Measurements from ENCODE around the gene PKD1L1. TPM values are rescaled to one million over a fixed set of nuclear protein-coding genes. Genes with fewer than 3 reads are reported as not detected.
"Not testable (repeated sequence)": the region's sequence is repeated elsewhere in the genome, so short reads cannot be mapped to it uniquely, and the experiment has no call there.

Gene PKD1L1
- total RNA-seq, 1 donor from 2014 or later = 0.20 TPM

DNA sequence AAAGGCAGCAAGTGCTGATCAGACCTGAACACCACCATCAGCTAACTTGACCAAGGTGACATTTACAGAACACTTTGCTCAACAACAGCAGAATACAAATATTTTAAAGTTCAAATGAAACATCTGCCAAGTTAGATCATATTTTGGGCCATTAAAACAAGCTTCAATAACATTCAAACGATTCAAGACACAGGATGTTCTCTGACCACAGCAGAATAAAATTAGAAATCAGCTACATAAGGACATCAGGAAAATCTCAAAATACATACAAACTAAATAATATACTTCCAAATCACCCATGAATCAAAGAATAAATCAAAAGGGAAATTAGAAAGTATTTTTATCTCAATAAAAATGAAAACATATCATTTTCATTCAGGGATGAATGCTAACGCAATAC lies 173.0 kb downstream of the PKD1L1 start:
- no peak for DNase-seq (ENCODE audit: low read depth in 2 of 2)

DNA sequence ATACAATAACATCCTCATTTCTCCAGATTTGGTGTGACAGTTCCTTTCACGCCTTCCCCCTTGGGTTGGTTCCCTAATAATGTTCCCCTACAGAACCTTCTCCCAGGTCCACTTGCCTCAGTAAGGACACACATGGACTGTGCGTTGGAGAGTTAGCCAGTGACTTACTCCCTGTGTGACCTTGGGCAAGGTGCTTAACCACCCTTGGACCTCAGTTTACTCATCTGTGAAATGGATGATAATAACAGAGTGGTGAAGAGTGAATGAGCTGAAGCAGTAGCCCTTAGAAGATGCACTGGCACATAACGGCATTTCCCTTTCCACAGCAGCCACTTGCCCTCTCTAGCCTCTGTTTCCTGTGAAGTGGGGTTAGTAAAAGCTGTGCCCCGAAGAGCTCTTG lies 175.8 kb downstream of the PKD1L1 start:
- DNase-seq (ENCODE audit: low read depth in 2 of 2) = no peak

DNA sequence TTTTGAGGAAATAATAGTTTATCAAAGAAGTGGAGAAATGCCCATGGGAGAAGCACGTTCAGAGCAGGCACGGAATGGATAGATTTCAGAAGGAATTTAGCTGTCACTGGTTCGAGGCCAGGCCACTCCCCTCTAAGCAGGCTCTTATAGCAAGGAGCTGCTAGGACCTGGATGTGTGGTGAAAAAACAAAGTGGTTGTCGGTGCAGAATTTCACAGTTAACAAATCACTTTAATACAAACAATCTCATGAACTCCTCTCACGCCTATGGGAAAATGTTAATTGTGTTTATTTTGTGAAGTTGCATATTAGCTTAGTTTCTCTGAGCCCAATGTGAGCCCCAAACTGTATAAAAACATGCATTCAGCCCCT lies 176.3 kb downstream of the PKD1L1 start:
- DNase-seq (ENCODE audit: low read depth in 2 of 2) = peak in 1 of 2 donors; percentile 9

DNA sequence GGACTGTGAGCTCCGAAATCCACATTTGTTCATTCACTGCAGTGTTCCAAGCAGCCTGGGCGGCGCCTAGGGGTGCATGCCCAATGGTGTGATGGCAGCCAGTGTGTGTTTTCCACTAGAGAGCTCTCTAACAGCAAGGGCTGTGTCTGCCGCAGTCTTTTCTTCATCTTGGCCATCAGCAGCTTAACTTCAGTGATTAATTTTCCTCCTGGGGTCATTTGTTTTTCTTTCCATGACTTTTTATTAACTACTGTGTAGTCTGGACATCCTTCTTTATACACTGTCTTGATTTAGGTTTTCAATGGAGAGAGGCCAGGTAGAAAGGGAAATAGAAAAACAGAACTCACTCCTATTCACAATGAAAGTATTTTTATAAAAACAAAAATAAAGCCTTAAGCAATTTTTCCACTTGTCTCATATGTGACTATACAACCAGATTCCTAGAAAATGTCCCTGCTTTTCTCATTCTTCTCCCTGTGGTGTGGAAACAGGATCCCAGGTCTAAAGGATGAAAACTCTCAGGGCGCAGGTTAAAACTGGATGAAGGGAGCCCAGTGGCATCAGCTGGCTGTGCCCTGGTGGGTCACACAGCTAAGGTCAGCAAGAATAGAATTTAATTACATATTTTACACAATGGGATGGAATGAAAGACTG lies 176.8 kb downstream of the PKD1L1 start:
- DNase-seq (ENCODE audit: low read depth in 2 of 2) = peak; percentile 28 to 63

DNA sequence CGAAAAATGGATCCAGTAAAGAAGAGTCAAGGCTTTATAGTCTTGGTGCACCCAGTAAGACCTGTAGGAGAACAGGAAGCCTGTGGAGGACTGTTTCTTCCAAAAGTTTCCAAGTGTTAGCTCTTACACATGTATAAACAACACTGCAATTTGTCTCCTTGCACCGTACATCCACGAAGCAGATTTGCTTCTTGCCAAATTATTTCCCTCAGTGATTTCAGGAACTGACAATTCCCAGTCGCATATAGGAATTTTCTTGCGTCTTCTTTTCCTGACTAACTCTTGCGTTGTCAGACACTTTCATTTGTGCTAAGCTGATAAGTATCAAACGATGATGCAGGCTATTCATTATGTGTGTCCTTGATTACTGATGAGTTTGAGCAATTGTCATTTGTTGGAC lies 182.1 kb downstream of the PKD1L1 start:
- no peak for DNase-seq (ENCODE audit: low read depth in 2 of 2)

DNA sequence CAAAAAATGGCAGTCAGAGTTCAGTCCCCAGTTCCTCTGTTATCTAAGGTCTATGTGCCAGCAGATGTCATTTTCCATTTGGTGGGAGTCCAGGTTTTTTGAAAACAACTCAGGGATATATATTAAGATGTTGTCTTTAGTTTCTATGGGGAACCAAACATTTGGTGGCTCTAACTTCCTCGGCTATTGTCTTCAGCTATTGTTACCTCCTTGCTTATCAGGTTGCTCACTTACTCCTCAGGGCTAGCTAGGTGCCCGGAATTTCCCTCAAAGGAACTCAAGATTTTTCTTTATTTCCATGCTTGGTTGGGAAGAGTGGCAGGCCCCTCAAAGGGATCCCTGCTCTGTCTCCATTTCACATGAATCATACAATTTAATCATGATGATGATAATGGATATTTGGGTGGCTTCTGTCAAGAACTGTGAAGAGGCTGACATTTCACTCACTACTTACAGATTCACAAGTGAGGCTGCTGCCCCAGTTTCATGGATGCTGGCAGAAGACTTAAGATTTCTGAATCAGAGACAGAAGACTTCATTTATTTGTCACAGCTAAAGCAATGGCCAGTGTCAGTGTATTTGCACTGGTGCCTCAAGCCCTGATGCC lies 182.8 kb downstream of the PKD1L1 start:
- DNase-seq (ENCODE audit: low read depth in 2 of 2) = peak in 1 of 2 donors; percentile 36

DNA sequence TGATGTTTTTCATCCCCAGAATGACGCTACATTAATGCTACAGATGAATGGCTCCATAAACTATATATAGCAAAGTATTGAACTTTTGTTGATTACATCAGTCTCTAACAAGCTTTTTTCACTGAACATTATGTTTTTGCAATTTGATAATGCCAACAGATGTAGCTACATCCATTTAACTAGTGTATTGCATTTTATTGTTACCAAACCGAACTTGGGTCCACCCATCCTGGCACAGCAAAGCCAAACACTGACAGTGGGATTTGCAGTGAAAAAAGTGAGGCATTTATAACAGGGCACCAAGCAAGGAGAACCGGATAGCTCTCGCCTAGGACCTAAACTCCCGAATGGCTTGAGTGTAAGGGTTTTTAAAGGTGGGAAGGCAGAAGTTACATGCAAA lies 183.5 kb downstream of the PKD1L1 start:
- DNase-seq (ENCODE audit: low read depth in 2 of 2) = no peak

DNA sequence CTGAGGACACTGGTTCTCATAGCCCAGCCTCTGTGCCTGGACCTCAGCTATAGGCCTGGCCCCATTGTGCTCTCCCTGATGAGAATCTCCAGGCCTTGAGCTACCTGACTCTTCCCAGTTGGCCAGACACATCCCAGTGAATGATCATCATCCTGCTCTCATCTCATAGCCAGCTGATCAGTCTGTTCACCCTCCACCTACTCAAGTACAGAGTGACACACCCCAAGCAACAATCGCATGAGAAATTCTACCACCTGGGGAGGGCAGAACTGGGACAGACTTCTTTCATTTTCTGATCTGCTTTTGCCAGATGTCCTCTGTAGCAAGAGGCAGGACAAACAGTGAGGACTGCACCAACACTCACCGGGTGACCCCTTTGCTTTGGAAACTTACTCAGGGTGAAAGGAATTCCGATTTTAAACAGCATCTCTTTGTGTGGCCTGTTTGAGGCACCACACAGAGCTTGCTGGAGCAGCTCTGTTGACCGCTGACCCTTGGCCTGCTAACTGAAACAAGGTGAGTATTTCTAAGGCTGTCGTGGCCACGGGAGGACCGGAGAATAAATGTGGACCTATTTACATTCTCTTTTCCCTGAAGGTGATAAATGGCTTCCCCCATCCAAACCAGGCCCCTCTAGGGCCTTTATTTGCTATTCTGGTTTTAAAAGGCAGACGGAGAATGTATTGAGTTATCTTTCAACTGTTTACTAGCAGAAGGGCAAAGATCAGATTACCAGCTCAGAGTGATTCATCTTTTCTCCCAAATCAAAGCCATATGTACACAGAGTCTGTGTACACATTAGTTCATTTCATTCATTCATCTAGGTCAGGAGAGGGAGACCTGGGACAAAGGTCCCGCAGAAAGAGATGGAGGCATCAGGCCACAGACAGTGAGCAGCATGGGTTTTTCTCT lies 184.9 kb downstream of the PKD1L1 start:
- DNase-seq (ENCODE audit: low read depth in 2 of 2) = peak; percentile 35 to 65

DNA sequence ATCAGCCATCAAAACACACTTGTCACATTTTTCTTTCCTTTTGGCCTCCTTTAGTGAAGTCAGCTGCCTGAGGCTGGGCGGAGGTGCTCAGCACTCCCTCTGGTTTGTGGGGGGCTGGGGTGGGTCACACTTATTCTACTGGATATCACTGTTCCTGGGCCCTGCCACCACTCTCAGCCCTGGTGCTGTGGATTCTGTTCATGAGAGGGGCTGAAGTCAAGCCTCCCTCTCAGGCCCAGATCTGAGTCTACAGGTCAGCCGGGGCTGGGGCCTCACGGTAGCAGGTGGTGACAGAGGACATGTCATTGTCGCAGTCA lies 185.6 kb downstream of the PKD1L1 start:
- DNase-seq (ENCODE audit: low read depth in 2 of 2) = no peak

DNA sequence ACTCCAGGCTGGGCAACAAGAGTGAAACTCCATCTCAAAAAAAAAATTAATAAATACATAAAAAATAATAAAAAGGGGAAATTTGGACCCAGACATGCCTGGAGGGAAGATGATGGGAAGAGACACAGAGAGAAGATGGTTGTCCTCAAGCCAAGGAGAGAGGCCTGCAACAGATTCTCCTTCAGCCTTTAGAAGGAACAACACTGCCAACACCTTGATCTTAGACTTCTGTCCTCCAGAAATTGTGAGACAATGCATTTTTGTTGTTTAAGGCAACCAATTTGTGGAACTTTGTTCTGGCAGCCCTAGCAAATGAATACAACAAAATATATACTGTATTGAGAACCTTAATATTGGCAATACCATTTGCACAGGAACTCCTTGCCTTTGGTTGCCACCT lies 186.1 kb downstream of the PKD1L1 start:
- DNase-seq (ENCODE audit: low read depth in 2 of 2) = no peak

DNA sequence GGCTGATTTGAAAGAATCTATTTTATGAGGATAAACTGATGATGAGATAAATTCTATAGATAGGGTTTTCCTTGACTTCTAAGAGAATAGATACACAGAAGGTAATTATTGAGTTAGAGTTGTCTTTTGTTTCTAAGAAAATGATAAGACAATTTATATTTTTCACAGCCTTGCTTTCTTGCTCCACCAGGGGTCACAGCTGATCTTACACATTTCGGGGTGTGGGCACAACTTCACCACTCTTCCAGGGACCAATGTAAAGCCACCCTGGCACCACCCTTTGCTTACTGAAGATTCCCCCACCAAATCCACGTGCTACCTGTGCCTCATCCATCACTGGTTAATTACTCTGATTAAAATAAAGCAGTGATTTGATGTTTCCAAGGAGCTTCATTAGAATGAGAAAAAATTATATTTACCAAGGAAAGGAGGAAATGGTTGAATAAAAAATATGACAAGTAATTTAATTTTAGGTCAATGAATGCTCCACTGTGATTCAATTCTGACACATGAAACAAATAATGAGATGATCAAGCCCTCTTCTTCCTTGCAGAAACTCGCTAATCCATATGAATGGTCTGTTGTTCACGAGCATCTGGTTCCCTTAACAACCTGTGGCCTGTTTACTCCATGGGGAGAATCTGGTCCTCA lies 189.1 kb downstream of the PKD1L1 start:
- peak in 1 of 2 donors; percentile 16 for DNase-seq (ENCODE audit: low read depth in 2 of 2)

DNA sequence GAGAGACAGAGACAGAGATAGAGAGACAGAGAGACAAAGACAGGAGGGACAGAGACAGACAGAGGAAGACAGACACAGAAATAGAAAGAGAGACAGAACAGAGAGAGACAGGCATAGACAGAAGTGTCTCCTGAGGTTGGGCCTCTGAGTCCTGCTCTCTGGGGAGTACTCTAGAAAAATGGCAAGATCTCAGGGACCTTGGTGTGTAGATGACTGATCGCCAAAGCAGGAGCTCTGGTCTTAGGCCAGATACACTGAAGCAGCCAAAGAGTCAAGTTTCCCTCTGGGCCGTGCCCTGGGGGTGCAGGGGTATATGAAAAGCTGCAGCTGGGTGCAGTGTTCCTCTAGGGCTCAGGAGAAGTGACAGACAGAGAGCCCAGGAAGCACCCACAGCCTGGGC lies 189.7 kb downstream of the PKD1L1 start:
- no peak for DNase-seq (ENCODE audit: low read depth in 2 of 2)

DNA sequence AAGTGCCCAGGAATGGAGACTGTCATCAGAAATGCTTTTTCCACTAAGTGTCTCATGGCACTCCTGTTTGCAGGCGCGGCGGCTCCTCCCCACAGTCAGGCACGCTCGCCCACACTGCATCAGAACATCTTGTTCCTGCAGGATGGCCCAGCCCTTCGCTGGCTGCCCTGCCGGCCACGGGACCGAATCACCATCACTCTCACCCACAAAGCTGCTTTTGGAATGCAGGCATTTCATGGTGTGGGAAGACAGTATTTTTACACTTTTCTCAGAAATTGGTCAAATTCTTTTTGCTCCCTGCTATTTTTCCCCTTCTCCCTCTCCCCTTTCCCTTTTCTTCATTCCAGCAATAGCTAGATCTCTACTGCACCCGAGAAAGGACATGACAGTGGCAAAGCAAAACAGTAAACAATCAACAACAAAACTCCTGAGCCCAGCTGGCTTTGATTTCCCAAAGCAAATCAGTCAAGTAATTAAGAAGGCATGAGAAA lies 190.3 kb downstream of the PKD1L1 start:
- peak in 1 of 2 donors; percentile 20 for DNase-seq (ENCODE audit: low read depth in 2 of 2)

DNA sequence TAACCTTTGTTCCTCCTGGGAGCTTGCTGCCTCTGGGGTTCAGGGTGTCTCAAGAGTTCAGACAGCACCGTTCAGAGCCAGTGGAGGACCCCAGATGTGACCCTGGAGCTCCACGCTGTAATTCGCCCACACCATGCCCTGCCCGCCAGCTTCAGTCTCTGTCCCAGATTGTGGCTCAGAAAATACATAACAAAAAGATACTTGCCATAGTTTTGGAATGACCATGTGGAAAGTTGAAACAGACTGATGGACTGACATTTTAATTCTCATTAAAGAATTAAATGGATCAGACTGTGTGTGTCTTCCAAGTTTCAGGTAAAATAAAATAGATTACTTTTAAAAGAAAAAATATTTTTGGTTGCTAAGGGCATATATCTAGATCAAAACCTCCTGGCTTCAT lies 191.6 kb downstream of the PKD1L1 start:
- DNase-seq (ENCODE audit: low read depth in 2 of 2) = no peak

DNA sequence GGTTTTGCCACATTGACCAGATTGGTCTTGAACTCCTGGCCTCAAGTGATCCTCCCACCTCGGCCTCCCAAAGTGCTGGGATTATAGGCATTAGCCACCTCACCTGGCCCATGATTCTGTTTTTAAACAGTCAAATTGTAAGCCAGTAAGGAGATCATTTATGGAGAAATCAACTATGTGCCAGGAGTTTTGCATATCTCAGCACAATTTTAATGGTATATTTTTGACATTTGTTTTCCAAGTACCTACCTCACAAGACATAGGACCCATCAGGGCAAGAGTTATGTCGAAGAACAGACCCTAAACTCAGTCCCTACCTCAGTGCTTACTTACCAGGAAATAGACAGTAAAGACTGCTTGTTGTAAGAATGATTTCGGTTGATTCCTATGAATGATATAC lies 193.0 kb downstream of the PKD1L1 start:
- no peak for DNase-seq (ENCODE audit: low read depth in 2 of 2)

DNA sequence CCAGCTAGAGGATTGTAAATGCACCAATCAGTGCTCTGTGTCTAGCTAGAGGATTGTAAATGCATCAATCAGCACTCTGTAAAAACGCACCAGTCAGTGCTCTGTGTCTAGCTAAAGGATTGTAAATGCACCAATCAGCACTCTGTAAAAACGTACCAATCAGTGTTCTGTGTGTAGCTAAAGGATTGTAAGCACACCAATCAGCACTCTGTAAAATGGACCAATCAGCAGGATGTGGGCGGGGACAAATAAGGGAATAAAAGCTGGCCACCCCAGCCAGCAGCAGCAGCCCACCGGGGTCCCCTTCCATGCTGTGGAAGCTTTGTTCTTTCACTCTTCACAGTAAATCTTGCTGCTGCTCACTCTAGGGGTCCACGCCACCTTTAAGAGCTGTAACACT lies 196.5 kb downstream of the PKD1L1 start:
- not testable (repeated sequence) for DNase-seq (ENCODE audit: low read depth in 2 of 2)

DNA sequence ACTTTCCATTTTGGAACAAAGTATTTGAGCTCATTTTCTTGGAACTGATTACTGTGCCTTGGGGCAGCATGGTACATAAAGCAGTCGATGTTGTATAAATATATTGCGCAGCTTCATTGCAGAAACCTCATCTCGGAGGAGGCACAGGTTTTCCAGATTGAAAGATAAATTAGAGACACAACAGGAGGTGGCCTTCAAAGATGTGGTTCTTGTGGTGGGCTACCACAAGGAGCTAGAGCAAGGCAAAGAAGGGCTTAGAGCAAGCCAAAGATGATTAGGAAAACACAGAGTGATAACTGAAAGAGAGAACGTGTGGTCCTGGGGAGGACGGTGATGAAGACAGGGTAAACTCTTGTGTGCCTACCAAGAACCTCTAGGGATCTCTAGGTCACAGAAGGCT lies 197.2 kb downstream of the PKD1L1 start:
- no peak for DNase-seq (ENCODE audit: low read depth in 2 of 2)

DNA sequence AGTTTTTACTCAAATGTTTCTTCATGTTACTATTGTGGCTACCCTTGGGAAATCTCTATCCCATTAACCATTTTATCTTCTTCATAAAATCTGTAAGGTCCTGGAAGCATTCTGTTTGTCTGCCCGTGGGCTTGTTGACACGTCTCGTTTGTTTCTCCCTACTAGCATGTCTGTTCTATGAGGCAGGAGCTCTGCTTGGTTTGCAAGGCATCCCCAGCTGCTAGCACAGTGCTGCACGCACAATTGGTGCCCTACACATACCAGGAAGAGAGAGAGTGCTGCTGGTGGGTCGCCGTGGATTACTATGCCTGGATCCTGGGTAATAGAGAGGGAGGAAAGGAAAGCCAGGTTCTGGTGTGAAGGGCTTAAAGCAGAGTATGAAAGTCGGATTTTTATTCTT lies 200.2 kb downstream of the PKD1L1 start:
- no peak for DNase-seq (ENCODE audit: low read depth in 2 of 2)

DNA sequence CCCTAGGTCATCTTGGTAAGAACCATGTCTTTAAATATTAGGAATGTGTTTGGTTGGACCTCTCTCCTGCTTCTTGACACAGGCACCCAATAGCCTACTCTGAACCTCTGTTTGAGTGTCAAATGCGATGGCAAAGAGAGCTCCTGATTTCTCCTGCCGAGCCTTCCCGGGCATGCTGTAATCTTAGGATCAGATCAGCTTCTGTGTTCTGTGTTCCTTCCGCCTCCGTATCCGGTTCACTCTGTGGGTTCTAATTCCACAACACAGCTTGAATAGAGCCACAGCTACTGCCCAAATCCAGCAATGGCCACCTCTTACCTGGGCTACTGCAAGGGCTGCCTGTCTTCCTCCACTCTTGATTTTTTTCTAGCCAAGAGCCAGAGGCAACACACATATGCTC lies 201.1 kb downstream of the PKD1L1 start:
- DNase-seq (ENCODE audit: low read depth in 2 of 2) = peak in 1 of 2 donors; percentile 59

DNA sequence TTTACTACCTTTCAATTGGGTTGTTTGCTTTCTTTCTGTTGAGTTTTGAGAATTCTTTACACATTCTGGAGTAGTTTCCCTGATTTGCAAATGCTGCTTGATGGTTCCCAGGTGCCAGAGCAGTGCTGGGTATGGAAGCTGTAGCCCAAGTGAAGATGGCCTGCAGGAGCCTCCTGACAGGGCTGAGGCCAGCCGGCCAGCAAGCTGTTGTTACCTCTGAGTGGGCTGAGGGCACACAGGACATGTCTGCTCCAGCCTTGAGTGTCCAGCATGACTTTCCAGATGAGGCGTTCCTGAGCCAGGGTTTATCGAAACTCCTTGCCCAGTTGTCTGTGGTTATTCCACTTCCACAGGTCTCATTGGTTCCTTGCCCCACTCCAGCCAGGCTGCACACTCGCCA lies 201.8 kb downstream of the PKD1L1 start:
- DNase-seq (ENCODE audit: low read depth in 2 of 2) = no peak

DNA sequence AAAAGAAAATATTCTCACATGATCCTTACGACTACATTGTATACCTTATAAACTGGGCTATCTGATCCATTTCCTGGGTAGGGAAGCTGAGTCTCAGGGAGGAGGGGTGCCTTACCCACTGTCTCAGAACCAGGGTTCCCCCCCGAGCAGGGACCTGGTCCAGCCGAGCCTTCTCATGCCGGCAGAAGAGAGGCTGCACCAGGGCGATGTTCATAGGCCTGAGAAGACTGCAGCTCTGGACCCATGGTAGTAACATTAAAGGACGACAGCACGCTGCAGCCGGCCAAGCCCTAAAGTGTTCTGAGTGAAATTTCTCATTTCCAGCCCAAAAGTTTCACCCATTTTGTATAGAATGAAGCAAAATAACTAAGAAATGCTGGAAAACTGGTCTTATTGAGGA lies 203.4 kb downstream of the PKD1L1 start:
- no peak for DNase-seq (ENCODE audit: low read depth in 2 of 2)

DNA sequence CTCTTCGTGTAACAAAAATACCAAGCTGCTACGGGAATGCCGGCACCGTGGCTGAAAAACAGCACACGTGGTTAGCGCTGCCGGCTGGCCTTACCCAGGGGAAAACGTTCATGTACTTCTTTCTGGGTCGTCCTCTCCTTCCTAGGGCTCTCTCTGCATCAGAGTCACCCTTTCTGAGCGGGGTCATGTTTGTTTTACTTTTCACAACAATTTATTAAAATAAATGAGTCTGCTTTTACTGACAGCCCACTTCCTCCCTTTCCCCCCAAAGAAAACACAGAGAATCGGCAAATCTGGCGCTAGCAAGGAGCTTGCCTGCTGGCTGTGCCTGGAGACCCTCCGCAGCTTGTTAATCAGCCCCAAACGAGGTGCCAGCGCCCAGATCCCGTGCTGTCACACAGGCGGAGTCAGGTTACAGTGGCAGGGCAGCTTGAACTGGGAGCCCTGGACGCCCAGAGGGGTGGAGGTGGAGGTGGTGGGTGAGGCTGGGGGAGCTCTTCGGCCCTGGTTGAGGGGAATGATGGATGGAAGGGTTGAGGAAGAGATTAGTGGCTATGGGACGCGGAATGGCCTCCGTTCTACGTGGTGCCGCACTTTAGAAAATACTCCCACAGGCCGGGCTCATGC lies 204.2 kb downstream of the PKD1L1 start:
- DNase-seq (ENCODE audit: low read depth in 2 of 2) = peak; percentile 22 to 37

Measured in lung microvascular endothelial cell (primary cell).